Activated T-helper 17 cell treated with anti-CD3 and anti-CD28 coated beads, Interleukin-2, amount 50 U/mL, for 72 hours (primary cell): Measurements from ENCODE around the gene CRAT. TPM values are rescaled to one million over a fixed set of nuclear protein-coding genes. Genes with fewer than 3 reads are reported as not detected.

Source experiments
- ATAC-seq: fragments of 150-1000 bp; cut with Tn5 transposase; replicated peaks from 2 replicates; pipeline ENCODE4 v1.10.0; 2021; ENCODE audit warnings: mild to moderate bottlenecking, moderate library complexity
- H3K27ac Mint-ChIP-seq: one replicate; pipeline ENCODE4 v1.8.0; 2022; ENCODE audit warnings: mixed read lengths
- H3K27me3 Mint-ChIP-seq: one replicate; pipeline ENCODE4 v1.8.0; 2022; ENCODE audit warnings: mixed read lengths
- H3K36me3 Mint-ChIP-seq: one replicate; pipeline ENCODE4 v1.8.0; 2022; ENCODE audit warnings: low read depth, mild to moderate bottlenecking, mixed read lengths
- H3K4me1 Mint-ChIP-seq: one replicate; pipeline ENCODE4 v1.8.0; 2022; ENCODE audit warnings: mixed read lengths
- H3K4me3 Mint-ChIP-seq: one replicate; pipeline ENCODE4 v1.8.0; 2022; ENCODE audit warnings: mild to moderate bottlenecking, mixed read lengths
- H3K9me3 Mint-ChIP-seq: one replicate; pipeline ENCODE4 v1.8.0; 2022; ENCODE audit warnings: mixed read lengths
- total RNA-seq, 2 donors: library from RNA; stranded (reverse); gene quantifications; one replicate each; pipeline ENCODE4 v1.2.3, GENCODE V29; 2022

The CRAT gene
- total RNA-seq, 2 donors from 2014 or later, result 19.8 to 21.8 TPM

GRCh38 chr9:129108805-129109536, 1.6 kb downstream of the CRAT start:
- Mint-ChIP-seq H3K4me1 (peaks cover 11% of the 10 kb centered on the region), H3K27me3 (no peaks in the 10 kb centered on the region), H3K4me3 (peak overlapping the region; percentile 92), H3K36me3 (no peaks in the 10 kb centered on the region), H3K27ac (peak overlapping the region; percentile 63), H3K9me3 (no peaks in the 10 kb centered on the region)
- no peak for ATAC-seq

GRCh38 chr9:129108083-129108804, 2.3 kb downstream of the CRAT start:
- no peaks in the 10 kb centered on the region for H3K9me3 Mint-ChIP-seq
- H3K27ac Mint-ChIP-seq, result no peak overlapping the region
- no peaks in the 10 kb centered on the region for H3K27me3 Mint-ChIP-seq
- H3K4me1 Mint-ChIP-seq, result peaks cover 11% of the 10 kb centered on the region
- ATAC-seq, result no peak
- H3K36me3 Mint-ChIP-seq, result no peaks in the 10 kb centered on the region
- H3K4me3 Mint-ChIP-seq, result peak overlapping the region; percentile 92

- Mint-ChIP-seq H3K9me3 (no peaks in the 10 kb centered on the region), H3K27me3 (no peaks in the 10 kb centered on the region), H3K36me3 (no peaks in the 10 kb centered on the region), H3K4me1 (peaks cover 11% of the 10 kb centered on the region), H3K4me3 (no peak overlapping the region), H3K27ac (no peak overlapping the region)
- no peak for ATAC-seq
Observed at GRCh38 chr9:129107651-129108050, 2.9 kb downstream of the CRAT start.

DNA sequence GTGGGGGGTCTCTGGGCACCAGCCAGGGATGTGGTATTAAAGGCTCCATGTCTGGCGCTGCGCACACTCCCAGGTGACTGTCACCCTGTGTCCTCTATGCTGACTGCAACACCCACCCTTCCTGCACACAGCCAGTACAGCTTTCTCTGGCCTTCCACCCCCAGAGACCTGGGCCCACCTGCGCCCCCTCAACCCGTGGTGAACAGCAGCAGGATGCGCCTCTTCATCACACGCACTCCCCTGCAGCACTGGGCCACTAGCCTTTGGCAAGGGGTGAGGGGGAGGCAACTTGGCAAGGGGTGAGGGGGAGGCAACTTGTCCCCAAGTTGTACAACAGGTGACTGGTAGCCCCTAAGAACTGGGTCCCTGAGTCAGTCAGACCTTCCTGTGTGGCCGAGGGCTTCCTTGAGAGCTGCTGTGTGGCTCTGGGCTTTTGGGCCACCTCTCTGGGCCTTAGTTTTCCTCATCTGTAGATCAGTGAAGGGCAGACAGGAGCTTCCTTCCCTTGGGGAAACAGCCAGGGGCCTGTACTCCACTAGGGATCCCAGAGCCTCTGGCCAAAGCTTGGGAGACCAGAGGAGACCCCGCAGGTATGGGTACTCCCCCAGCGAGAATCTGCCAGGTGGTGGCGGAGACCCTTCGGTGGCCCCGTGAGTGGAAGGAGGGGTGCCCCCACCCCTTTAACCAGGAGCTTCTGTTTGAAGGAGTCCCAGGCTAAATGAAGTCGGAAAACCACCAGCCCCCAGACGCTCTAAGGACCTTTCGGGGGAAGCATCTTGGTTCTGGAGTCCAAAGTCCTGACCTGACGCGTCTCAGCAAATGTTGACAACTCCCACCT, 4.5 kb downstream of the CRAT start:
- H3K36me3 Mint-ChIP-seq, result no peaks in the 10 kb centered on the region
- H3K4me3 Mint-ChIP-seq, result no peak overlapping the region
- H3K9me3 Mint-ChIP-seq, result no peaks in the 10 kb centered on the region
- no peaks in the 10 kb centered on the region for H3K27me3 Mint-ChIP-seq
- peaks cover 11% of the 10 kb centered on the region for H3K4me1 Mint-ChIP-seq
- H3K27ac Mint-ChIP-seq, result no peak overlapping the region
- ATAC-seq, result no peak

DNA sequence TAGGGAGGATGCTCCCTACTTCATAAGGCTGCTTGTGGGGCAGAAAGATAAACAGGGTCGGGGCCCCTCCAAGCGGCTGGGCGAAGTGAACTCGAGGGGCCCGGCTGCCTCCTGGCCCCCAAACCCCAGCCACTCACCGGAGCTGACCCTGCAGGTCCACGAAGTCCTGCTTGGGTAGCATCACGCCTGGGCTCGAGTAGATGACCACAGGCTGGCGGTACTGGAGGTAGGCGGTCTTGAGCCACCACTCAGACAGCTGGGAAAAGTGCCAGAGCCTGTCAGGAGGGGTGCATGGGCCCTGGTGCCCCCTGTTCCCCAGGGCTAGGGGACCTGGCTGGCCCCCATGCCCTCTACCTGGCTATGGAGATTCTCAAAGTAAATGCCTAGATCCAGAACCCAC, 6.5 kb downstream of the CRAT start:
- Mint-ChIP-seq H3K27ac (no peak overlapping the region), H3K9me3 (no peaks in the 10 kb centered on the region), H3K4me3 (no peak overlapping the region), H3K4me1 (peaks cover 5% of the 10 kb centered on the region), H3K36me3 (no peaks in the 10 kb centered on the region), H3K27me3 (no peaks in the 10 kb centered on the region)
- no peak for ATAC-seq

DNA sequence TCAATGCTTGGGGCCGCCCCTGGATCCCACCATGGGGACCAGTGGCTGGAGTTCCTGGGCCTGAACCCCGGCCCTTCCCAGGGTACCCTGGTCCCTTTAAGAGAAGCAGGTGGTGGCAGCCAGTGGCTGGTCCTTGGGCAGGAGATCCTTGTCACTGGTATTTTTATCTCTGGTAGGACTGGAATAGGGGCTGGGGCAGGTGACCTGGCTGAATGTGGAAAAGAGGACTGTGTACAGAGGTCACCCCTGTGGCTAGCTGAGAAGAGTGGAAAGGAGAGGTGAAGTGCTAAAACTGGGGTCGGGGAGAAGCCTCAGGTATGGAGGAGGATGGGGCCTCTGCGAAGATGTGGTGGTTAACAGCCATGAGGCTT, 7.0 kb downstream of the CRAT start:
- H3K9me3 Mint-ChIP-seq, result no peaks in the 10 kb centered on the region
- H3K4me1 Mint-ChIP-seq, result no peaks in the 10 kb centered on the region
- H3K36me3 Mint-ChIP-seq, result no peaks in the 10 kb centered on the region
- H3K27me3 Mint-ChIP-seq, result no peaks in the 10 kb centered on the region
- no peak overlapping the region for H3K4me3 Mint-ChIP-seq
- H3K27ac Mint-ChIP-seq, result no peak overlapping the region
- ATAC-seq, result no peak

- Mint-ChIP-seq H3K4me3 (no peak overlapping the region), H3K27ac (no peak overlapping the region), H3K9me3 (no peaks in the 10 kb centered on the region), H3K36me3 (no peaks in the 10 kb centered on the region), H3K4me1 (no peaks in the 10 kb centered on the region), H3K27me3 (no peaks in the 10 kb centered on the region)
- ATAC-seq, result peak; percentile 54
Observed at GRCh38 chr9:129102791-129103594, 7.6 kb downstream of the CRAT start.

- H3K4me3 Mint-ChIP-seq, result no peak overlapping the region
- no peaks in the 10 kb centered on the region for H3K4me1 Mint-ChIP-seq
- no peaks in the 10 kb centered on the region for H3K36me3 Mint-ChIP-seq
- no peak for ATAC-seq
- H3K27ac Mint-ChIP-seq, result no peak overlapping the region
- H3K27me3 Mint-ChIP-seq, result no peaks in the 10 kb centered on the region
- no peaks in the 10 kb centered on the region for H3K9me3 Mint-ChIP-seq
Observed at GRCh38 chr9:129102095-129102525, 8.5 kb downstream of the CRAT start.

DNA sequence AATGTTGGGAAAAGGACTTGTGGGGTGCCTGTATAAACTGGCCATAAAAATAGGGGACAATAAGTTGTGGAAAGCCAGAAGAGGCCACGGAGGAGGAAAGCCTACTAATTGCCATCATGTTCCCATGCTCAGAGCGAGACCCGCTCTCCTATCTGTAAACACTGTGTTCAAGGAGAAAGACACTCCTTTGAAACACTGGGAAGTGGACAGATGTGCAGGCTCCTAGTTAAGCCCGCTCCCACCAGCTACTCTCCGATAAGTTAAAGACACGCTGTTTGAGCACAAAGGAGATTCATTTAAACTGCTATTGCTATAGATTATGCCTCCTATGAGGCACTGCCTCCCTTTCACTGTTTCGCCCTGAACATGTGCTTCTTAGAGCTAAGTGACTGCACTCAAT, 9.3 kb downstream of the CRAT start:
- H3K27ac Mint-ChIP-seq, result no peak overlapping the region
- H3K4me3 Mint-ChIP-seq, result no peak overlapping the region

DNA sequence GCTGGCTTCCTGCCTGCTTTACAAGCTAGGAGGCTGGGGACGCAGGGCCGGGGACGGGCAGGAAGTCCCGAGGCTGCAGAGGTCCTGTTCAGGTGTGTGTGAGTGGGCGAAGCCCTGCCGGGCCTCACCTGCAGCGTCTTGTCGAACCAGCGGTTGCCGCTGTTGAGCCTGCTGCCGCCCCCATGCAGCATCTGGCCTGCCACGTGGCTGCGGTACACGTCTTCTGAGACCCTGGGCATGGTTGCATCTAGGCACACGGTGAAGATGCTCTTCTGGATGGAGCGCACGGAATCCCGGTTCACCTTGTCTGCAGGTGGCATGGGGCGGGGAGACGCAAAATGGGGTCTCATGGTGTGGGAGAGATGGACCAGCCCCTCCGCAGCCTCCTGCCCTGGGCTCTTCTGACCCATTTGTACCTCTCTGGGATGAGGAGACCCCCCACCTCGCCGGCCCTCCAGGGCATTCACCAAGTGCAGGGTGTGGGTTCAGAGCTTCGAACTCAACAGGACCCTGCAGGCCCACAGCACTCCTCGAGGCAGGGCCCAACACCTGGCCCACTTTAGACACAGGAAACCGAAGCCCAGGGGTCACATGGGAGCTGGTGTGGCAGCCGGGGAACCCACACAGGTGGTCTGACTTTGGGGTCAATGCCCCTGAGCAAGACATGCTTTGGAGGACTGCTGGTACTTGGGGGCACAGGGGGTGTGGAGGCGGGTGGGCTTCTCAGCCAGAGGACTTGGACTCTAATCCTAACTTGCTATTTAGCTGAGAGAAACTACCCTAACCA, 10.0 kb downstream of the CRAT start:
- Mint-ChIP-seq H3K9me3 (no peaks in the 10 kb centered on the region), H3K27ac (no peak overlapping the region), H3K36me3 (no peaks in the 10 kb centered on the region), H3K4me1 (no peaks in the 10 kb centered on the region), H3K27me3 (no peaks in the 10 kb centered on the region), H3K4me3 (no peak overlapping the region)
- no peak for ATAC-seq

More for the DNA sequence above, 9.3 kb downstream of the CRAT start:
- ATAC-seq, result no peak
- Mint-ChIP-seq H3K9me3 (no peaks in the 10 kb centered on the region), H3K4me1 (no peaks in the 10 kb centered on the region), H3K27me3 (no peaks in the 10 kb centered on the region), H3K36me3 (no peaks in the 10 kb centered on the region)

DNA sequence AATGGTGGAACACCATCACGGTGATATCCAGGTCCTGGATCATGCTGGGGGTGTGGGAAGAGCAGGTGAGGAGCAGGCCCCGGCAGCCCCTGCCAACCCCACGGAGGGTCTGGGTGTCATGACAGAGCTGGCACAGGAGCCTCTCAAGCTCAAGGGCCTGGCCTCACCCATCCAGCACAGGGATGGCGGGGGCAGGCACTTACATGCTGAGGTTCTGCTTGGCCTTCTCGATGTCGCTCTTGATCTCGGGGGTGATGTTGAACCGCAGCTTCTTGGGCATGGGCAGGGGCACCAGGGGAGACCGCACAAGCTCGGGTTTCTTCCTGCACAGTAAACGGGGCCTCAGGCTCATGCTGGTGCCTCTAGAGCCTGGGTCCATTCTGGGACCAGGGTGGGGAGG, 12.3 kb downstream of the CRAT start:
- Mint-ChIP-seq H3K36me3 (no peaks in the 10 kb centered on the region), H3K27ac (no peak overlapping the region), H3K4me1 (no peaks in the 10 kb centered on the region), H3K9me3 (no peaks in the 10 kb centered on the region), H3K4me3 (no peak overlapping the region), H3K27me3 (no peaks in the 10 kb centered on the region)
- ATAC-seq, result no peak

DNA sequence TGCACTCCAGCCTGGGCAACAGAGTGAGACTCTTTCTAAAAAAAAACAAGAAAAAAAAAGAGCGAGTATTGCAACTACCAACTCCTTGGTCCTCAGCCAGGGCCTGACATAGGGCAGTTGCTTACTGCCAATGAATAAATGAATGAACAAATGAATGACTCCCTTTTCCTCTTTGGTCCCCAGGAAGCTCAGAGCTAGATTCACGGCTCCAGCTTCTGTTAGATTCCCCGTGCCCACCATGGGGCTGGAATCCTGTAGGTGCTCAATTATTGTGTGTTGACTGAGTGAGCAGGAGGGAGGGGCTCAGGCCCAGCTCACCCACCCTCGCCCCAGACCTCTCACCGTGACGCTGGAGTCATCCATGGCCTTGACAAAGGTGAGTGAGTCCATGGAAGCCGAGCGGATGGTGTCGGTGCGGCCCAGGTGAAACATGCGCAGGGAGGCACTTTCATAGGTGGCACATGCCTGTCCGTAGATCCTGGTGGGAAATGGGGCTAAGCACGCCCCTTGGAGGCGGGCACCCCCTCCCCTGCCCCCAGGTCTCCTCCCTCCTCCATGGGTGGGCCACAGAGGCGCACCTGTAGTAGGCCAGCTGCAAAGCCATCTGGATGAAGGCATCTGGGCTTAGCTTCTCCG, 12.8 kb downstream of the CRAT start:
- no peaks in the 10 kb centered on the region for H3K36me3 Mint-ChIP-seq
- no peaks in the 10 kb centered on the region for H3K4me1 Mint-ChIP-seq
- no peaks in the 10 kb centered on the region for H3K9me3 Mint-ChIP-seq
- no peaks in the 10 kb centered on the region for H3K27me3 Mint-ChIP-seq
- H3K27ac Mint-ChIP-seq, result no peak overlapping the region
- ATAC-seq, result no peak
- H3K4me3 Mint-ChIP-seq, result no peak overlapping the region

DNA sequence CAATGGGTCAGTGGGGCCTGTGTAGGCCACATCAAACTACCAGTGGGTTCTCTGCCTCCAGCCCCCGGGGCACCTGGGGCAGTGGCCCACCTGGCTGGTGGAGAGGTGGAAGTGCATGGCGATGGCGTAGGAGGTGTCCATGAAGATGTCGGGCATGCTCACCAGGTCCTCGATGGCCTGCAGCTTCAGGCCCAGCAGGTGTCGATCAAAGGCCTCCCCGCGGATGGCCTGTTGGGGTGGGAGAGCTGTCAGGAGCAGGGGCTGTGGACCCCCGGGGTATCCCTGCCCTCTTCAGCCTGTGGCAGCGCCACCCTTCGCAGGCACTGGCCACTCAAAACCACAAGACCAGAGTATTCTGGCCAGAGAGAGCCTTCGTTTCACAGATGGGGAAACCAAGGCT, 14.7 kb downstream of the CRAT start:
- Mint-ChIP-seq H3K4me3 (no peak overlapping the region), H3K27ac (no peak overlapping the region), H3K4me1 (no peaks in the 10 kb centered on the region), H3K9me3 (no peaks in the 10 kb centered on the region), H3K27me3 (no peaks in the 10 kb centered on the region), H3K36me3 (no peaks in the 10 kb centered on the region)
- no peak for ATAC-seq
